ENCODE measurements around the gene PER2. TPM values are rescaled to one million over a fixed set of nuclear protein-coding genes. Genes with fewer than 3 reads are reported as not detected.

PER2 gene
- total RNA-seq, 1 experiment from 2014 or later: 3.6 TPM

GRCh38 chr2:238203973-238204683 is 84.3 kb downstream of the PER2 start:
- Histone ChIP-seq H3K36me3 (replicated peaks; ENCODE audit: control insufficient read depth, insufficient read depth, low read length) (no peaks in the 10 kb centered on the region), H3K4me3 (ENCODE audit: insufficient read depth, low read depth, low read length) (peak overlapping the region; percentile 44), H3K27me3 (ENCODE audit: control insufficient read depth, insufficient read depth, low read length) (peaks cover 2% of the 10 kb centered on the region; the same call in 1 of the 2 replicates)
- DNase-seq: no peak

- peak within 1 kb of the TSS; percentile 68 for H3K4me3 ChIP-seq (ENCODE audit: insufficient read depth, low read depth, low read length)
- 0 out of 2 replicates have a peak, but pooled peaks cover 2% of the 10 kb centered on the region for H3K27me3 ChIP-seq (ENCODE audit: control insufficient read depth, insufficient read depth, low read length)
- no peaks in the 10 kb centered on the region for H3K36me3 ChIP-seq (replicated peaks; ENCODE audit: control insufficient read depth, insufficient read depth, low read length)
- peak; percentile 100 for DNase-seq
Observed at GRCh38 chr2:238203094-238203972, 85.1 kb downstream of the PER2 start, which contains the start of gene ILKAP. ILKAP (minus strand) TSS chr2:238203695; CDS start chr2:238203553, 142 bp downstream.

- Histone ChIP-seq H3K36me3 (replicated peaks; ENCODE audit: control insufficient read depth, insufficient read depth, low read length) (no peaks in the 10 kb centered on the region), H3K27me3 (ENCODE audit: control insufficient read depth, insufficient read depth, low read length) (no peaks in the 10 kb centered on the region), H3K4me3 (ENCODE audit: insufficient read depth, low read depth, low read length) (peak overlapping the region; percentile 68)
- peak; percentile 73 for DNase-seq
Observed at GRCh38 chr2:238202326-238203093, 85.9 kb downstream of the PER2 start.

Other genes starting within 250 kb of the PER2 start
- gene SCLY, start 227.6 kb downstream of the PER2 start, total RNA-seq (2014; rRNA removed; shearing (Covaris generic)): 50.6 and 53.0 TPM in 2 replicates
- 0.81 and 1.5 TPM in 2 replicates for gene ESPNL, start 188.3 kb downstream of the PER2 start, total RNA-seq (2014; rRNA removed; shearing (Covaris generic))
- 0.04 and 0.10 TPM in 2 replicates for gene KLHL30, start 149.9 kb downstream of the PER2 start, total RNA-seq (2014; rRNA removed; shearing (Covaris generic))
- gene ERFE, start 129.6 kb downstream of the PER2 start, total RNA-seq (2014; rRNA removed; shearing (Covaris generic)): 8.8 and 11.2 TPM in 2 replicates
- 12.8 and 18.5 TPM in 2 replicates for gene ILKAP, start 84.9 kb downstream of the PER2 start, total RNA-seq (2014; rRNA removed; shearing (Covaris generic))
- 52.2 and 67.4 TPM in 2 replicates for gene HES6, start 48.6 kb downstream of the PER2 start, total RNA-seq (2014; rRNA removed; shearing (Covaris generic))
- gene TRAF3IP1, start 31.9 kb upstream of the PER2 start, total RNA-seq (2014; rRNA removed; shearing (Covaris generic)): 3.9 and 9.5 TPM in 2 replicates
- gene ASB1, start 138.3 kb upstream of the PER2 start, total RNA-seq (2014; rRNA removed; shearing (Covaris generic)): 23.2 and 26.5 TPM in 2 replicates